M059J (cell line): ENCODE data around the gene PGD. TPM values are rescaled to one million over a fixed set of nuclear protein-coding genes. Genes with fewer than 3 reads are reported as not detected.

Experiments
- total RNA-seq: library from RNA; depleted of rRNA; stranded (reverse); fragments of >200 nt; shearing (Covaris generic); gene quantifications from 2 replicates; pipeline ENCODE4 v1.2.3, GENCODE V29; 2014; rRNA removed

Gene PGD
- total RNA-seq, 1 experiment from 2014 or later = 62.3 TPM

Other genes starting within 250 kb of the PGD start
- 14.5 and 27.8 TPM in 2 replicates for gene KIF1B, start 188.5 kb upstream of the PGD start, total RNA-seq
- gene CENPS, start 31.4 kb downstream of the PGD start, total RNA-seq = 16.1 and 21.2 TPM in 2 replicates
- gene CORT, start 51.0 kb downstream of the PGD start, total RNA-seq = not detected in 2 replicates
- gene DFFA, start 73.5 kb downstream of the PGD start, total RNA-seq = 24.7 and 36.6 TPM in 2 replicates
- 21.4 and 27.1 TPM in 2 replicates for gene PEX14, start 75.9 kb downstream of the PGD start, total RNA-seq